Neural progenitor cell (in vitro differentiated cells): Measurements from ENCODE around the gene ACTL10.

Source experiments
- EZH2 ChIP-seq: fragments of 200-600 bp; sonication (generic); IDR thresholded peaks from 2 replicates; pipeline ENCODE4 v1.6.1; 2017; ENCODE audit warnings: antibody characterized with exemption, mild to moderate bottlenecking, moderate library complexity
- EZH2phosphoT487 ChIP-seq: fragments of 200-600 bp; sonication (generic); IDR thresholded peaks from 2 replicates; pipeline ENCODE4 v1.6.1; 2017; ENCODE audit warnings: antibody characterized with exemption
- TF ChIP-seq, protein P1 (sequence below): fragments of 200-600 bp; sonication (generic); IDR thresholded peaks from 2 replicates; pipeline ENCODE4 v1.5.1; 2017; ENCODE audit warnings: antibody characterized with exemption, mild to moderate bottlenecking

GRCh38 chr20:33653900-33654596 lies 12.7 kb upstream of the ACTL10 start:
- TF ChIP-seq, protein P1, sequence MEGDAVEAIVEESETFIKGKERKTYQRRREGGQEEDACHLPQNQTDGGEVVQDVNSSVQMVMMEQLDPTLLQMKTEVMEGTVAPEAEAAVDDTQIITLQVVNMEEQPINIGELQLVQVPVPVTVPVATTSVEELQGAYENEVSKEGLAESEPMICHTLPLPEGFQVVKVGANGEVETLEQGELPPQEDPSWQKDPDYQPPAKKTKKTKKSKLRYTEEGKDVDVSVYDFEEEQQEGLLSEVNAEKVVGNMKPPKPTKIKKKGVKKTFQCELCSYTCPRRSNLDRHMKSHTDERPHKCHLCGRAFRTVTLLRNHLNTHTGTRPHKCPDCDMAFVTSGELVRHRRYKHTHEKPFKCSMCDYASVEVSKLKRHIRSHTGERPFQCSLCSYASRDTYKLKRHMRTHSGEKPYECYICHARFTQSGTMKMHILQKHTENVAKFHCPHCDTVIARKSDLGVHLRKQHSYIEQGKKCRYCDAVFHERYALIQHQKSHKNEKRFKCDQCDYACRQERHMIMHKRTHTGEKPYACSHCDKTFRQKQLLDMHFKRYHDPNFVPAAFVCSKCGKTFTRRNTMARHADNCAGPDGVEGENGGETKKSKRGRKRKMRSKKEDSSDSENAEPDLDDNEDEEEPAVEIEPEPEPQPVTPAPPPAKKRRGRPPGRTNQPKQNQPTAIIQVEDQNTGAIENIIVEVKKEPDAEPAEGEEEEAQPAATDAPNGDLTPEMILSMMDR: no peak
- TF ChIP-seq EZH2 (no peak), EZH2phosphoT487 (no peak)
